HG03064 (cell line): Measurements from ENCODE around the gene MMP17.
"Not testable (repeated sequence)": the region's sequence is repeated elsewhere in the genome, so short reads cannot be mapped to it uniquely, and the experiment has no call there.

Experiments used
- ATAC-seq: cut with Tn5 transposase; IDR thresholded peaks from one replicate; pipeline ENCODE4 v1.9.1; 2021; ENCODE audit warnings: low read depth; ENCODE audit not compliant: unreplicated experiment

The MMP17 gene

GRCh38 chr12:131862994-131863710 lies 35.0 kb downstream of the MMP17 start:
- ATAC-seq: no peak

- ATAC-seq: no peak
These were observed 35.7 kb downstream of the MMP17 start for GRCh38 chr12:131863711-131864396.

- ATAC-seq: no peak
These were observed 36.3 kb downstream of the MMP17 start for GRCh38 chr12:131864469-131864868.

GRCh38 chr12:131865180-131865875 lies 37.1 kb downstream of the MMP17 start:
- ATAC-seq: no peak

- no peak for ATAC-seq
These were observed 39.3 kb downstream of the MMP17 start for GRCh38 chr12:131867471-131867870.

- ATAC-seq: no peak
These were observed 39.9 kb downstream of the MMP17 start for GRCh38 chr12:131867891-131868675.

GRCh38 chr12:131869871-131870418 lies 41.8 kb downstream of the MMP17 start:
- ATAC-seq: no peak

GRCh38 chr12:131871677-131872076 lies 43.5 kb downstream of the MMP17 start:
- no peak for ATAC-seq

GRCh38 chr12:131872154-131873051 lies 44.2 kb downstream of the MMP17 start:
- ATAC-seq: no peak

GRCh38 chr12:131873293-131873692 lies 45.1 kb downstream of the MMP17 start:
- ATAC-seq: no peak

GRCh38 chr12:131874972-131875371 lies 46.8 kb downstream of the MMP17 start:
- ATAC-seq: not testable (repeated sequence)

- not testable (repeated sequence) for ATAC-seq
These were observed 49.0 kb downstream of the MMP17 start for GRCh38 chr12:131877216-131877615.

GRCh38 chr12:131878436-131878835 lies 50.2 kb downstream of the MMP17 start:
- ATAC-seq: not testable (repeated sequence)

- ATAC-seq: no peak
These were observed 54.8 kb downstream of the MMP17 start for GRCh38 chr12:131882804-131883520.

- ATAC-seq: no peak
These were observed 55.3 kb downstream of the MMP17 start for GRCh38 chr12:131883521-131883900.

GRCh38 chr12:131885076-131885475 lies 56.9 kb downstream of the MMP17 start:
- ATAC-seq: not testable (repeated sequence)

GRCh38 chr12:131885543-131886057 lies 57.4 kb downstream of the MMP17 start:
- ATAC-seq: no peak

GRCh38 chr12:131891722-131892121 lies 63.5 kb downstream of the MMP17 start:
- ATAC-seq: not testable (repeated sequence)
